ENCODE measurements around the gene LDLRAD4. TPM values are rescaled to one million over a fixed set of nuclear protein-coding genes. Genes with fewer than 3 reads are reported as not detected.

Gene LDLRAD4
- total and polyA plus RNA-seq, 12 donors, result 3.9 to 64.5 (median 36.0) TPM

- Histone ChIP-seq H3K9me3 (replicated peaks in 1 of 3) (no peaks in the 10 kb centered on the region), H3K4me3 (no peak overlapping the region), H3K27me3 (no peaks in the 10 kb centered on the region), H3K4me1 (replicated peaks in 1 of 2) (no peaks in the 10 kb centered on the region), H3K27ac (no peak overlapping the region), H3K36me3 (replicated peaks in 1 of 2) (peaks cover 0 to 5% of the 10 kb centered on the region in 2 donors)
- TF ChIP-seq POLR2A (IDR thresholded peaks at IDR 0.05) (no peak), CTCF (IDR thresholded peaks at IDR 0.05) (no peak)
- 93 to 97% (median 95%) methylated on average over 12 to 13 of the region's 13 CpGs for WGBS, 4 donors
- intact Hi-C loops (cut with DNase I), result loop anchor here (10.0 kb wide), 2 partner anchors 59 to 419 kb away; no protein-coding TSS in a partner anchor
- no peak for DNase-seq
Observed at GRCh38 chr18:13623871-13624270, 405.3 kb downstream of the LDLRAD4 start.

- H3K4me1 ChIP-seq (replicated peaks in 1 of 2), result peaks cover under 1 to 5% of the 10 kb centered on the region in 2 donors
- no peaks in the 10 kb centered on the region for H3K27me3 ChIP-seq
- WGBS, 4 donors, result 88 to 96% (median 92%) methylated on average over 3 to 11 of the region's 11 CpGs
- no peak overlapping the region for H3K4me3 ChIP-seq
- no peak overlapping the region for H3K27ac ChIP-seq
- peak in 1 of 7 donors; percentile 7 for DNase-seq
- H3K9me3 ChIP-seq (replicated peaks in 1 of 3), result no peaks in the 10 kb centered on the region
- peaks cover 0 to 5% of the 10 kb centered on the region in 2 donors for H3K36me3 ChIP-seq (replicated peaks in 1 of 2)
- intact Hi-C loops (cut with DNase I), result loop anchor here (10.0 kb wide), 2 partner anchors 60 to 420 kb away; no protein-coding TSS in a partner anchor
- TF ChIP-seq POLR2A (IDR thresholded peaks at IDR 0.05) (no peak), CTCF (IDR thresholded peaks at IDR 0.05) (no peak)
Observed at GRCh38 chr18:13624563-13625237, 406.1 kb downstream of the LDLRAD4 start.

- intact Hi-C loops (cut with DNase I), result loop anchor here (10.0 kb wide), 2 partner anchors 61 to 421 kb away; no protein-coding TSS in a partner anchor
- H3K4me3 ChIP-seq, result no peak overlapping the region
Observed at GRCh38 chr18:13625355-13625754, 406.8 kb downstream of the LDLRAD4 start.

More at GRCh38 chr18:13625355-13625754, 406.8 kb downstream of the LDLRAD4 start:
- Histone ChIP-seq H3K36me3 (replicated peaks in 1 of 2) (peaks cover 0 to 5% of the 10 kb centered on the region in 2 donors), H3K27ac (no peak overlapping the region), H3K9me3 (replicated peaks in 1 of 3) (no peaks in the 10 kb centered on the region), H3K27me3 (no peaks in the 10 kb centered on the region), H3K4me1 (replicated peaks in 1 of 2) (peaks cover 5 to 9% of the 10 kb centered on the region in 2 donors)
- 92 to 100% (median 97%) methylated on average over 8 to 10 of the region's 10 CpGs for WGBS, 4 donors
- TF ChIP-seq POLR2A (IDR thresholded peaks at IDR 0.05) (no peak), CTCF (IDR thresholded peaks at IDR 0.05) (no peak)
- no peak for DNase-seq
